ENCODE results near the gene YY1. TPM values are rescaled to one million over a fixed set of nuclear protein-coding genes. Genes with fewer than 3 reads are reported as not detected.

The YY1 gene
- total RNA-seq, 1 donor from 2014 or later: 39.7 TPM

GRCh38 chr14:100288382-100289185, 49.6 kb downstream of the YY1 start:
- H3K36me3 ChIP-seq (ENCODE audit: control insufficient read depth in 3 of 3, insufficient read depth in 3 of 3, low read length in 3 of 3): peaks cover 4 to 16% (median 8%) of the 10 kb centered on the region in 3 donors
- H3K9me3 ChIP-seq (ENCODE audit: control insufficient read depth in 3 of 3, low read length in 3 of 3): no peaks in the 10 kb centered on the region
- no peaks in the 10 kb centered on the region for H3K27me3 ChIP-seq (ENCODE audit: control insufficient read depth in 3 of 3, insufficient read depth in 3 of 3, low read length in 3 of 3)
- H3K4me1 ChIP-seq (ENCODE audit: control insufficient read depth in 3 of 3, insufficient read depth in 3 of 3, low read length in 3 of 3): peaks cover 24 to 47% (median 34%) of the 10 kb centered on the region in 3 donors
- no peak overlapping the region for H3K27ac ChIP-seq (ENCODE audit: low read depth, low read length)
- H3K9ac ChIP-seq (ENCODE audit: low read depth in 1 of 3, low read length in 3 of 3): peak overlapping the region in 1 of 3 donors; percentile 30
- no peak overlapping the region for H3K4me3 ChIP-seq (ENCODE audit: low read length in 3 of 3)

GRCh38 chr14:100289916-100290606, 51.1 kb downstream of the YY1 start:
- Histone ChIP-seq H3K27me3 (ENCODE audit: control insufficient read depth in 3 of 3, insufficient read depth in 3 of 3, low read length in 3 of 3) (no peaks in the 10 kb centered on the region), H3K36me3 (ENCODE audit: control insufficient read depth in 3 of 3, insufficient read depth in 3 of 3, low read length in 3 of 3) (peaks cover 4 to 16% (median 8%) of the 10 kb centered on the region in 3 donors), H3K4me3 (ENCODE audit: low read length in 3 of 3) (no peak overlapping the region), H3K4me1 (ENCODE audit: control insufficient read depth in 3 of 3, insufficient read depth in 3 of 3, low read length in 3 of 3) (peaks cover 29 to 40% (median 40%) of the 10 kb centered on the region in 3 donors), H3K9ac (ENCODE audit: low read depth in 1 of 3, low read length in 3 of 3) (peak overlapping the region in 1 of 3 donors; percentile 8), H3K9me3 (ENCODE audit: control insufficient read depth in 3 of 3, low read length in 3 of 3) (no peaks in the 10 kb centered on the region), H3K27ac (ENCODE audit: low read depth, low read length) (no peak overlapping the region)

- no peaks in the 10 kb centered on the region for H3K9me3 ChIP-seq (ENCODE audit: control insufficient read depth in 3 of 3, low read length in 3 of 3)
- peaks cover 4 to 16% (median 8%) of the 10 kb centered on the region in 3 donors for H3K36me3 ChIP-seq (ENCODE audit: control insufficient read depth in 3 of 3, insufficient read depth in 3 of 3, low read length in 3 of 3)
- H3K27ac ChIP-seq (ENCODE audit: low read depth, low read length): no peak overlapping the region
- H3K4me3 ChIP-seq (ENCODE audit: low read length in 3 of 3): no peak overlapping the region
- no peak overlapping the region for H3K9ac ChIP-seq (ENCODE audit: low read depth in 1 of 3, low read length in 3 of 3)
- peaks cover 29 to 40% (median 36%) of the 10 kb centered on the region in 3 donors for H3K4me1 ChIP-seq (ENCODE audit: control insufficient read depth in 3 of 3, insufficient read depth in 3 of 3, low read length in 3 of 3)
- H3K27me3 ChIP-seq (ENCODE audit: control insufficient read depth in 3 of 3, insufficient read depth in 3 of 3, low read length in 3 of 3): no peaks in the 10 kb centered on the region
Measured at GRCh38 chr14:100290607-100291304, 51.8 kb downstream of the YY1 start.

GRCh38 chr14:100291305-100292075, 52.5 kb downstream of the YY1 start:
- Histone ChIP-seq H3K9ac (ENCODE audit: low read depth in 1 of 3, low read length in 3 of 3) (peak overlapping the region in 1 of 3 donors; percentile 23), H3K4me3 (ENCODE audit: low read length in 3 of 3) (no peak overlapping the region), H3K27ac (ENCODE audit: low read depth, low read length) (no peak overlapping the region), H3K9me3 (ENCODE audit: control insufficient read depth in 3 of 3, low read length in 3 of 3) (no peaks in the 10 kb centered on the region), H3K4me1 (ENCODE audit: control insufficient read depth in 3 of 3, insufficient read depth in 3 of 3, low read length in 3 of 3) (peaks cover 28 to 37% (median 37%) of the 10 kb centered on the region in 3 donors), H3K36me3 (ENCODE audit: control insufficient read depth in 3 of 3, insufficient read depth in 3 of 3, low read length in 3 of 3) (peaks cover 4 to 16% (median 8%) of the 10 kb centered on the region in 3 donors), H3K27me3 (ENCODE audit: control insufficient read depth in 3 of 3, insufficient read depth in 3 of 3, low read length in 3 of 3) (no peaks in the 10 kb centered on the region)

GRCh38 chr14:100292301-100292775, 53.4 kb downstream of the YY1 start:
- H3K27me3 ChIP-seq (ENCODE audit: control insufficient read depth in 3 of 3, insufficient read depth in 3 of 3, low read length in 3 of 3): no peaks in the 10 kb centered on the region
- H3K4me3 ChIP-seq (ENCODE audit: low read length in 3 of 3): no peak overlapping the region
- peaks cover 4 to 16% (median 8%) of the 10 kb centered on the region in 3 donors for H3K36me3 ChIP-seq (ENCODE audit: control insufficient read depth in 3 of 3, insufficient read depth in 3 of 3, low read length in 3 of 3)
- peaks cover 32 to 37% (median 36%) of the 10 kb centered on the region in 3 donors for H3K4me1 ChIP-seq (ENCODE audit: control insufficient read depth in 3 of 3, insufficient read depth in 3 of 3, low read length in 3 of 3)
- H3K27ac ChIP-seq (ENCODE audit: low read depth, low read length): no peak overlapping the region
- H3K9me3 ChIP-seq (ENCODE audit: control insufficient read depth in 3 of 3, low read length in 3 of 3): no peaks in the 10 kb centered on the region
- no peak overlapping the region for H3K9ac ChIP-seq (ENCODE audit: low read depth in 1 of 3, low read length in 3 of 3)

- H3K27ac ChIP-seq (ENCODE audit: low read depth, low read length): no peak overlapping the region
- no peaks in the 10 kb centered on the region for H3K27me3 ChIP-seq (ENCODE audit: control insufficient read depth in 3 of 3, insufficient read depth in 3 of 3, low read length in 3 of 3)
- peaks cover 37 to 39% (median 38%) of the 10 kb centered on the region in 3 donors for H3K4me1 ChIP-seq (ENCODE audit: control insufficient read depth in 3 of 3, insufficient read depth in 3 of 3, low read length in 3 of 3)
- no peak overlapping the region for H3K4me3 ChIP-seq (ENCODE audit: low read length in 3 of 3)
- no peaks in the 10 kb centered on the region for H3K9me3 ChIP-seq (ENCODE audit: control insufficient read depth in 3 of 3, low read length in 3 of 3)
- no peak overlapping the region for H3K9ac ChIP-seq (ENCODE audit: low read depth in 1 of 3, low read length in 3 of 3)
- peaks cover 4 to 17% (median 8%) of the 10 kb centered on the region in 3 donors for H3K36me3 ChIP-seq (ENCODE audit: control insufficient read depth in 3 of 3, insufficient read depth in 3 of 3, low read length in 3 of 3)
Measured at GRCh38 chr14:100292776-100293461, 54.0 kb downstream of the YY1 start.

- Histone ChIP-seq H3K36me3 (ENCODE audit: control insufficient read depth in 3 of 3, insufficient read depth in 3 of 3, low read length in 3 of 3) (peaks cover 4 to 18% (median 8%) of the 10 kb centered on the region in 3 donors), H3K27ac (ENCODE audit: low read depth, low read length) (no peak overlapping the region)
Measured at GRCh38 chr14:100293497-100294212, 54.7 kb downstream of the YY1 start.

GRCh38 chr14:100294213-100294962, 55.4 kb downstream of the YY1 start:
- peak overlapping the region in 1 of 3 donors; percentile 25 for H3K9ac ChIP-seq (ENCODE audit: low read depth in 1 of 3, low read length in 3 of 3)
- no peak overlapping the region for H3K4me3 ChIP-seq (ENCODE audit: low read length in 3 of 3)
- H3K9me3 ChIP-seq (ENCODE audit: control insufficient read depth in 3 of 3, low read length in 3 of 3): no peaks in the 10 kb centered on the region
- H3K4me1 ChIP-seq (ENCODE audit: control insufficient read depth in 3 of 3, insufficient read depth in 3 of 3, low read length in 3 of 3): peaks cover 39 to 47% (median 43%) of the 10 kb centered on the region in 3 donors
- H3K36me3 ChIP-seq (ENCODE audit: control insufficient read depth in 3 of 3, insufficient read depth in 3 of 3, low read length in 3 of 3): peaks cover 4 to 18% (median 8%) of the 10 kb centered on the region in 3 donors
- H3K27me3 ChIP-seq (ENCODE audit: control insufficient read depth in 3 of 3, insufficient read depth in 3 of 3, low read length in 3 of 3): no peaks in the 10 kb centered on the region
- no peak overlapping the region for H3K27ac ChIP-seq (ENCODE audit: low read depth, low read length)

More at GRCh38 chr14:100293497-100294212, 54.7 kb downstream of the YY1 start:
- Histone ChIP-seq H3K9ac (ENCODE audit: low read depth in 1 of 3, low read length in 3 of 3) (no peak overlapping the region), H3K4me3 (ENCODE audit: low read length in 3 of 3) (no peak overlapping the region), H3K9me3 (ENCODE audit: control insufficient read depth in 3 of 3, low read length in 3 of 3) (no peaks in the 10 kb centered on the region), H3K4me1 (ENCODE audit: control insufficient read depth in 3 of 3, insufficient read depth in 3 of 3, low read length in 3 of 3) (peaks cover 40 to 41% (median 41%) of the 10 kb centered on the region in 3 donors), H3K27me3 (ENCODE audit: control insufficient read depth in 3 of 3, insufficient read depth in 3 of 3, low read length in 3 of 3) (no peaks in the 10 kb centered on the region)

Measured in skeletal muscle tissue (tissue), 4 donors.